Gastrocnemius medialis (tissue), 4 donors: Measurements from ENCODE around the gene SLC35B2. TPM values are rescaled to one million over a fixed set of nuclear protein-coding genes. Genes with fewer than 3 reads are reported as not detected.

Experiments used
- ATAC-seq, 2 donors: fragments of 150-250 bp; one replicate each; pipeline ENCODE4 v1.9.1; 2016
- DNase-seq, 2 donors: peaks; one replicate each; pipeline ENCODE4 v3.0.0-alpha.2; 2019
- H3K27ac ChIP-seq, 4 donors: fragments of 200-600 bp; sonication (generic); 1 replicate in 1 of 4; 2 replicates in 3 of 4; pipeline ENCODE4 v1.5.1; 2016 to 2018; ENCODE audit warnings: mild to moderate bottlenecking in 2 of 4, moderate library complexity in 1 of 4
- H3K27me3 ChIP-seq, 3 donors: fragments of 200-600 bp; sonication (generic) in 2 of 3; 1 replicate in 1 of 3; 2 replicates in 2 of 3; pipeline versions ENCODE4 v1.5.1 to v1.6.0; 2016 to 2019; ENCODE audit warnings: mild to moderate bottlenecking in 1 of 3, moderate library complexity in 1 of 3
- H3K36me3 ChIP-seq, 2 donors: fragments of 200-600 bp; sonication (generic) in 1 of 2; one replicate each; pipeline ENCODE4 v1.5.1; 2017 to 2018
- H3K4me1 ChIP-seq, 2 donors: fragments of 200-600 bp; sonication (generic) in 1 of 2; one replicate each; pipeline ENCODE4 v1.5.1; 2016 to 2017; ENCODE audit warnings: mild to moderate bottlenecking in 2 of 2
- H3K4me3 ChIP-seq, 4 donors: fragments of 200-600 bp; sonication (generic) in 3 of 4; 1 replicate in 1 of 4; 2 replicates in 3 of 4; pipeline ENCODE4 v1.5.1; 2016 to 2019; ENCODE audit warnings: mild to moderate bottlenecking in 2 of 4
- H3K9me3 ChIP-seq, 3 donors: fragments of 200-600 bp; sonication (generic) in 2 of 3; 1 replicate in 1 of 3; 2 replicates in 2 of 3; pipeline ENCODE4 v1.5.1; 2016 to 2019
- POLR2A ChIP-seq, 2 donors: fragments of 450-650 bp; IDR thresholded peaks; one replicate each; pipeline ENCODE4 v1.6.1; 2017; ENCODE audit warnings: antibody characterized with exemption in 2 of 2, mild to moderate bottlenecking in 2 of 2, moderate library complexity in 2 of 2
- in situ Hi-C, 4 donors: fragments of 200-750 bp; cut with MboI; loops; one replicate each; pipeline versions ENCODE4 v1.15.0 to v1.8.0; 2017; ENCODE audit warnings: low sequenced_read_pairs in 4 of 4
- intact Hi-C: fragments of 100-400 bp; cut with DNase I; formaldehyde crosslinking; loops from one replicate; pipeline ENCODE4 v1.15.1; 2023; ENCODE audit warnings: low total_unique reads
- total RNA-seq, 4 donors: library from RNA; depleted of rRNA; stranded (reverse); fragments of >200 nt; gene quantifications; one replicate each; pipeline versions ENCODE4 v1.1.0 to v1.2.3, GENCODE V29; 2016
- TF ChIP-seq, protein P1 (sequence below), 5 experiments: fragments of 450-650 bp in 3 of 5; fragments of 200-600 bp in 2 of 5; sonication (generic) in 2 of 5; IDR thresholded peaks in 4 of 5; conservative IDR thresholded peaks in 1 of 5; 1 replicate in 4 of 5; 2 replicates in 1 of 5; pipeline ENCODE4 v1.5.1; 2016 to 2019; ENCODE audit warnings: antibody characterized with exemption in 5 of 5, mild to moderate bottlenecking in 3 of 5, moderate library complexity in 3 of 5

SLC35B2 gene
- total RNA-seq, 4 donors from 2014 or later, result 14.9 to 35.9 (median 21.4) TPM

DNA sequence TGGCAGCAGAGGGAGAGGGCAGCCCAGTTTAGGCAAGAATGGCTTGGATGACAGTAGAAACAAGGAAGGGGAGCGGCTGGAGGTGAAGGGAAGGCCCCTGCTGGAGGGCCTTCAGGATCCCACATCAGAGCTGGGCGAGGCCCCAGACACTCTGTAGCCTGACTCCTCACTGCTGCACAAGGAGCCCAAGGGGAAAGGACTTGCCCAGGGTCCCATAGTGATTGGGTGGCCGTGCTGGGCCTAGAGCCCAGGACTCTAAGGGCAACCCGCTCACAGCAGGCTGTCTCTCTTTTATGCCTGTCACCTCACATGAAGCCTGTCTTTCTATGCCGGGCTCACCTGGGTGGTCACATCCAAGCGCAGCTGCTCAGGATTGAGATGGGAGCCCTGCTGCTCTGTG is 46.5 kb upstream of the SLC35B2 start:
- DNase-seq (no peak), ATAC-seq (no peak)
- in situ Hi-C loops, result no loop called here

DNA sequence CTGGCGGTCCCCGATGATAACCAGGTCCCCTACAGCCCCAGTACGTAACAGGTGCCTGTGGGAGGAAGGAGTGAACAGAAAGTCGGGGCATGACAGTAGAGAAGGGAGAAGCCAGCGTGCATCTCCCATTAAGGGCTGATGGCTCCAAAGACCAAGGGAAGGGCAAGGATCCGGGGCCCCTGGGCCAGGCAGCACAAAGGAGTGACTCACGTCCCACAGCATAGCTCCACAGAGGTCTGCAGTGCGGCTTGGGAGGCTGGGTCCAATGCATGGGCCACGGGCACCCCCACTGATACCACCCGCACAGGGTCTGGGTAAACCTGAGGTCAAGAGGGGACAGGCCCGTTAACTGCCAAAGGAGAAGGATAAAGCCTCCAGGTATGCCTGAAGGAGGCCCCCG is 45.5 kb upstream of the SLC35B2 start:
- Histone ChIP-seq H3K4me1 (peaks cover 0 to 2% of the 10 kb centered on the region in 2 donors), H3K36me3 (peaks cover 0 to 71% of the 10 kb centered on the region in 2 donors), H3K9me3 (no peaks in the 10 kb centered on the region), H3K27me3 (peaks cover 0 to 5% (median 0%) of the 10 kb centered on the region in 3 donors), H3K4me3 (no peak overlapping the region), H3K27ac (no peak overlapping the region)
- TF ChIP-seq, protein P1, sequence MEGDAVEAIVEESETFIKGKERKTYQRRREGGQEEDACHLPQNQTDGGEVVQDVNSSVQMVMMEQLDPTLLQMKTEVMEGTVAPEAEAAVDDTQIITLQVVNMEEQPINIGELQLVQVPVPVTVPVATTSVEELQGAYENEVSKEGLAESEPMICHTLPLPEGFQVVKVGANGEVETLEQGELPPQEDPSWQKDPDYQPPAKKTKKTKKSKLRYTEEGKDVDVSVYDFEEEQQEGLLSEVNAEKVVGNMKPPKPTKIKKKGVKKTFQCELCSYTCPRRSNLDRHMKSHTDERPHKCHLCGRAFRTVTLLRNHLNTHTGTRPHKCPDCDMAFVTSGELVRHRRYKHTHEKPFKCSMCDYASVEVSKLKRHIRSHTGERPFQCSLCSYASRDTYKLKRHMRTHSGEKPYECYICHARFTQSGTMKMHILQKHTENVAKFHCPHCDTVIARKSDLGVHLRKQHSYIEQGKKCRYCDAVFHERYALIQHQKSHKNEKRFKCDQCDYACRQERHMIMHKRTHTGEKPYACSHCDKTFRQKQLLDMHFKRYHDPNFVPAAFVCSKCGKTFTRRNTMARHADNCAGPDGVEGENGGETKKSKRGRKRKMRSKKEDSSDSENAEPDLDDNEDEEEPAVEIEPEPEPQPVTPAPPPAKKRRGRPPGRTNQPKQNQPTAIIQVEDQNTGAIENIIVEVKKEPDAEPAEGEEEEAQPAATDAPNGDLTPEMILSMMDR (IDR thresholded peaks at IDR 0.05 in 4 of 5, conservative IDR thresholded peaks at IDR 0.05 in 1 of 5), result no peak
- TF ChIP-seq POLR2A (IDR thresholded peaks at IDR 0.05), result no peak
- intact Hi-C loops, result no loop called here
- DNase-seq (no peak), ATAC-seq (no peak)
- in situ Hi-C loops, result no loop called here

More for the DNA sequence above, 46.5 kb upstream of the SLC35B2 start:
- Histone ChIP-seq H3K27me3 (no peaks in the 10 kb centered on the region), H3K27ac (no peak overlapping the region), H3K4me3 (no peak overlapping the region), H3K4me1 (no peaks in the 10 kb centered on the region), H3K9me3 (no peaks in the 10 kb centered on the region), H3K36me3 (peaks cover 0 to 74% of the 10 kb centered on the region in 2 donors)
- intact Hi-C loops, result loop anchor here (2.0 kb wide), 1 partner anchor 35 kb away; no protein-coding TSS in a partner anchor
- TF ChIP-seq POLR2A (IDR thresholded peaks at IDR 0.05), result no peak
- TF ChIP-seq, protein P1 (IDR thresholded peaks at IDR 0.05 in 4 of 5, conservative IDR thresholded peaks at IDR 0.05 in 1 of 5), result no peak

DNA sequence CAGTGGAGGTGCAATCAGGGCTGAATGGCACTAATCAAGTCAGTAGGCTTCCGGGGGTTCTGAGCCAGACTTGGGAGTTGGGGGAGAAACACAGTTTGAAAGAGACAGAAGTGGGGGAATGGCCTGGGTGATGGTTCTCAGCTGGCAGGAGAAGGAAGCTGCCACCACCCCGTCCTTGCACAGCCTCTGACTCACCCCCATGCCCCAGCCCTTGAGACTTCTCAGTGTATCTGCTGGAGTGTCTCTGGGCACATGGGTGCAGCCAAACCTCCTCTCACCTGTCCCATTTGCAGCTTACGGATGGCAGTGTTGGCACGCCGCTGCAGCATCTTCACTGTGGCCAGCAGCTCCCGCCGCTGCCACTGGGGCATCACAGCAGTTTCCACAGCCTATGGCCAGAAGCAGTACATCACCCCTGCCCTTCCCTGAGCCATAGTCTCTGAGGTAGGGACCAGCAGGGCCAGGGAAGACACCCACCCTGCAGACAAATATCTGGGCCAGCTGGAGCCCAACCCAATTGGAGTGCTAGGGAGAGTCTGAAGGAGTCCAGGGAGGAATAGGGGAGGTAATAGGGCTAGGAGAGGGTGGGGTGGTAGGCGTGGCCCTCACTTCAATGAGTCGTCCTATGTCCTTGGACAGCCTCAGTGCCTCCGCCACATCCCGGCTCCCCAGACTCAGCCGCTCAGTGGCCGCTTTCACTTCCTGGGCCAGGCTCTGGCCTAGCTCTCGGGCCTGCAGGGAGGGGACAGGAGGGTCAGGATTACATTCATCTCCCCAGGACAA is 44.6 kb upstream of the SLC35B2 start:
- TF ChIP-seq, protein P1 (IDR thresholded peaks at IDR 0.05 in 4 of 5, conservative IDR thresholded peaks at IDR 0.05 in 1 of 5), result no peak
- TF ChIP-seq POLR2A (IDR thresholded peaks at IDR 0.05), result no peak
- in situ Hi-C loops (no loop called here), intact Hi-C loops (no loop called here)
- peaks cover 0 to 64% of the 10 kb centered on the region in 2 donors for H3K36me3 ChIP-seq
- H3K9me3 ChIP-seq, result no peaks in the 10 kb centered on the region
- DNase-seq (no peak), ATAC-seq (no peak)
- peaks cover 4 to 14% (median 6%) of the 10 kb centered on the region in 3 donors for H3K27me3 ChIP-seq
- H3K4me3 ChIP-seq, result no peak overlapping the region
- H3K4me1 ChIP-seq, result peaks cover 5 to 6% of the 10 kb centered on the region in 2 donors
- H3K27ac ChIP-seq, result no peak overlapping the region

DNA sequence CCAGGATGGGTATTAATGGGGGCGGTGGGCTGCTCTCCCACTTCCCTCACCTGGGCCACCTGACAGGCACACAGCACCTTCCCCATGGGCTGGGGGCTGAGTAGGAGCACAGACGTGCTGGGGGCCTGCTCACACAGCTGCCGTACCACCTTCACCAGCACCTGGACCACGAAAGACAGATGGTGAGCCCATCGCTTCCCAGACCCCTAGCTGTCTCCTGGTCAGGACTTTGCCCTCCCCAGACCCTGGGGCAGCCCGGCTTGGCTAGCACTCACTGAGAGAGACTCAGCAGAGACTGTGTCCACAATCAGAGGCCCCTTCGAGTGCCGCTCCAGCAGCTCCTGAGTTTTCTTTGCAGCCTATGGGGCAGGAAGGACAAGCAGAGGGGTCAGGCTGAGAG is 43.8 kb upstream of the SLC35B2 start:
- H3K27me3 ChIP-seq, result peaks cover 12 to 22% (median 15%) of the 10 kb centered on the region in 3 donors

More for the DNA sequence above, 43.8 kb upstream of the SLC35B2 start:
- Histone ChIP-seq H3K27ac (no peak overlapping the region), H3K4me1 (peaks cover 5 to 7% of the 10 kb centered on the region in 2 donors), H3K9me3 (no peaks in the 10 kb centered on the region), H3K4me3 (no peak overlapping the region), H3K36me3 (peaks cover 0 to 57% of the 10 kb centered on the region in 2 donors)
- TF ChIP-seq POLR2A (IDR thresholded peaks at IDR 0.05), result no peak
- TF ChIP-seq, protein P1 (IDR thresholded peaks at IDR 0.05 in 4 of 5, conservative IDR thresholded peaks at IDR 0.05 in 1 of 5), result no peak
- in situ Hi-C loops, result no loop called here
- DNase-seq (no peak), ATAC-seq (no peak)
- intact Hi-C loops, result no loop called here
